Measurements from ENCODE around the gene LRP5.

The LRP5 gene

DNA sequence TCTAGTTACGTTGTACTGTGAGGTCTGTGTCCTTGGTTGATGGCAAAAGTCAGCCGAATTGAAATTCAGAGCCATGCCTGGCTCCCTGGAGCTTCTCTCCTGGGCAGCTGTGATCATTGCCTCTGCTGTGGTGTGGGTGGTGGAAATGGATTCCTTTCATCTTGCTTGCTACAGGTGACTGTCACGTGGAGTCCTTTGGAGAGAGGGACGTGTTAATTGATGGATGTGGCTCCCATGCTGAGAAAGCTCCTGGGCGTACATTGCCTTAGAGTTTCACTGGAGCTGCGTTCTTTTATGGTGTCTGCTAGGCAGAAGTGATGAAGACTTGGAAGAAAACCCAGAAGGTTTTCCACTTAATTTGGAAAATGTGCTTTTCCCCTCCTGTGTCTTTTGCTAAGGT is 106.3 kb downstream of the LRP5 start:
- DNase-seq (ENCODE audit: insufficient read length, low spot score): no peak
- no peak for FAIRE-seq

DNA sequence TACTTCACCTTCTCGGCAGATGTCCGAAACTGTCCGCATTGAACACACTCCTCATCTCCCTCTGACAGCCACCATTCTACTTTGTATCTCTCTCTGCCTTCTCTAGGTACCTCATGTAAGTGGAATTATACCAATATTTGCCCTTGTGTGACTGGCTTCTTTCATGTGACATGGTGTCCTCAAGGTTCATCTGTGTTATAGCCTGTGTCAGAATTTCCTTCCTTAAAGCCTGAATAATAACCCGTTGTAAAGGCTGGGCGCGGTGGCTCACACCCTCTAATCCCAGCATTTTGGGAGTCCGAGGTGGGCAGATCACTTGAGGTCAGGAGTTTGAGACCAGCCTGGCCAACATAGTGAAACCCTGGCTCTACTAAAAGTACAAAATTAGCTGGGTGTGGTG is 107.8 kb downstream of the LRP5 start:
- no peak for FAIRE-seq
- TF ChIP-seq, protein P1, sequence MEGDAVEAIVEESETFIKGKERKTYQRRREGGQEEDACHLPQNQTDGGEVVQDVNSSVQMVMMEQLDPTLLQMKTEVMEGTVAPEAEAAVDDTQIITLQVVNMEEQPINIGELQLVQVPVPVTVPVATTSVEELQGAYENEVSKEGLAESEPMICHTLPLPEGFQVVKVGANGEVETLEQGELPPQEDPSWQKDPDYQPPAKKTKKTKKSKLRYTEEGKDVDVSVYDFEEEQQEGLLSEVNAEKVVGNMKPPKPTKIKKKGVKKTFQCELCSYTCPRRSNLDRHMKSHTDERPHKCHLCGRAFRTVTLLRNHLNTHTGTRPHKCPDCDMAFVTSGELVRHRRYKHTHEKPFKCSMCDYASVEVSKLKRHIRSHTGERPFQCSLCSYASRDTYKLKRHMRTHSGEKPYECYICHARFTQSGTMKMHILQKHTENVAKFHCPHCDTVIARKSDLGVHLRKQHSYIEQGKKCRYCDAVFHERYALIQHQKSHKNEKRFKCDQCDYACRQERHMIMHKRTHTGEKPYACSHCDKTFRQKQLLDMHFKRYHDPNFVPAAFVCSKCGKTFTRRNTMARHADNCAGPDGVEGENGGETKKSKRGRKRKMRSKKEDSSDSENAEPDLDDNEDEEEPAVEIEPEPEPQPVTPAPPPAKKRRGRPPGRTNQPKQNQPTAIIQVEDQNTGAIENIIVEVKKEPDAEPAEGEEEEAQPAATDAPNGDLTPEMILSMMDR (IDR thresholded peaks at IDR 0.05; ENCODE audit: insufficient read depth, missing control alignments): no peak

More for the DNA sequence above, 106.3 kb downstream of the LRP5 start:
- TF ChIP-seq, protein P1 (IDR thresholded peaks at IDR 0.05; ENCODE audit: insufficient read depth, missing control alignments): no peak

DNA sequence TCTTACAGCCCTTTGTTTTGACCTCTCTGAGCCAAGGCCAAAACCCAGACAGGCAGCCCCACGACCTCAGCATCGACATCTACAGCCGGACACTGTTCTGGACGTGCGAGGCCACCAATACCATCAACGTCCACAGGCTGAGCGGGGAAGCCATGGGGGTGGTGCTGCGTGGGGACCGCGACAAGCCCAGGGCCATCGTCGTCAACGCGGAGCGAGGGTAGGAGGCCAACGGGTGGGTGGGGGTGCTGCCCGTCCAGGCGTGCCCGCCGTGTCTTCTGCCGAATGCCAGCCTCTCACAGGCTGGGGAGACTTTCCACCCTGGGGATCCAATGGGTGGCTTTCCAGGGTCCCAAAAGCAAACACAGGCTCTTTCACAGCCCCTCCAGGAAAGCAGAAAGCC is 111.1 kb downstream of the LRP5 start:
- FAIRE-seq: no peak
- TF ChIP-seq, protein P1 (IDR thresholded peaks at IDR 0.05; ENCODE audit: insufficient read depth, missing control alignments): no peak
- no peak for DNase-seq (ENCODE audit: insufficient read length, low spot score)

More for the DNA sequence above, 107.8 kb downstream of the LRP5 start:
- DNase-seq (ENCODE audit: insufficient read length, low spot score): no peak

DNA sequence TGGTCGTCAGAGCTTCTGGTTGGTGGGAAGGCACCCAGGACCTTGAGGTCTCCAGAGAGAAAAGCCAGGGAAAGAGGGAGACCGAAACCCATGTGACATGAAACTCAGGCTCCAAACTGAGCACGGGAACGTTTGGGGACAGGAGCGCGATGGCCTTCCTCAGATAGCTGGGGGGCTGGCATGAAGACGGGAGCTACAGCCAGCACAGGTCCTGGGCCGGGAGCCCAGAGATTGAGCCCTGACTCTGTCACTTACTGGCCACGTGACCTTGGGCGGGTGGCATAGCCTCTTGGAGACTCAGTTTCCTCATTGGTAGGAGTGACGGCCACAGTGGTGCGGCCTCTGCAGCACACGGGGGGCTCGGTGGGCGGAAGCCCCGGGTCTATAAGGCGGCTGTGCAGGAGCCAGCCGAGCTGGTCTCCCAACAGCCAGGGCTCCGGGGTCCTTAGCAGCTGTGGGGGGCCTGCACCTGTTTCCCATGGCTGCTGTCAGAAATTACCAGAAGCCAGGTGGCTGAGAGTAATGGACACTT is 111.8 kb downstream of the LRP5 start:
- TF ChIP-seq, protein P1 (IDR thresholded peaks at IDR 0.05; ENCODE audit: insufficient read depth, missing control alignments): no peak
- FAIRE-seq: no peak
- no peak for DNase-seq (ENCODE audit: insufficient read length, low spot score)

DNA sequence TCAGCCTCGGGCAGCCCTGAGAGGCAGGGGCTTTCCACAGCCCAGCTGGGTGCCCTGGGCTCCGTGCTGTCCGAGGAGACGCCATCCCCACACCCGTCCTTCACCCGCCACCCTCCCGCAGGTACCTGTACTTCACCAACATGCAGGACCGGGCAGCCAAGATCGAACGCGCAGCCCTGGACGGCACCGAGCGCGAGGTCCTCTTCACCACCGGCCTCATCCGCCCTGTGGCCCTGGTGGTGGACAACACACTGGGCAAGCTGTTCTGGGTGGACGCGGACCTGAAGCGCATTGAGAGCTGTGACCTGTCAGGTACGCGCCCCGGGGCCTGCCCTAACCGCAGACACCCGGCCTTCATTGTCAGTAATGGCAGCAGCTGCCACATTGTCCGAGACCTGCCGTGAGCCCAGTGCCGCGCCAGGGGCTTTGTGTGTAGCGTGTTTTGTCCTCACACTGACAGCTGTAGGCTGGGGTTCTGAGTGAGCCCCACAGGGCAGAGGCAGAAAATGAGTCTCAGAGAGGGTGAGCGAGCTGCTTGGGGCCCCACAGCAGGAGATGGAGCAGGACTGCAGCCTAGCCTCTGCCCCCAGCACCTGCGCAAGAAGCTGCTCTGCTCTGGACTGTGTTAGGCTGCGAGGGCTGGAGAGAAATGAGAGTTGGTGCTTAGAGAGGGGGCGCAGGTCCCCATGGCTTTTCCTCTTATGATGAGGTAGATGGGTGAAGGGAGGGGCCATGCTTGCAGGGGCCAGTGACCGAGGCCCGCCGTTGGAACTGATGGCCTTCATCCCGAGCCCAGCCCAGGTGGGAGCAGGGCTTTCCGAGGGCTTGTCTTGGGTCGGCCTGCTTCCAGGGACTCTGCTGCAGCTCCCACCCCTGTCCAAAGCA is 112.8 kb downstream of the LRP5 start:
- FAIRE-seq (no peak), DNase-seq (ENCODE audit: insufficient read length, low spot score) (no peak)
- TF ChIP-seq, protein P1 (IDR thresholded peaks at IDR 0.05; ENCODE audit: insufficient read depth, missing control alignments): no peak

DNA sequence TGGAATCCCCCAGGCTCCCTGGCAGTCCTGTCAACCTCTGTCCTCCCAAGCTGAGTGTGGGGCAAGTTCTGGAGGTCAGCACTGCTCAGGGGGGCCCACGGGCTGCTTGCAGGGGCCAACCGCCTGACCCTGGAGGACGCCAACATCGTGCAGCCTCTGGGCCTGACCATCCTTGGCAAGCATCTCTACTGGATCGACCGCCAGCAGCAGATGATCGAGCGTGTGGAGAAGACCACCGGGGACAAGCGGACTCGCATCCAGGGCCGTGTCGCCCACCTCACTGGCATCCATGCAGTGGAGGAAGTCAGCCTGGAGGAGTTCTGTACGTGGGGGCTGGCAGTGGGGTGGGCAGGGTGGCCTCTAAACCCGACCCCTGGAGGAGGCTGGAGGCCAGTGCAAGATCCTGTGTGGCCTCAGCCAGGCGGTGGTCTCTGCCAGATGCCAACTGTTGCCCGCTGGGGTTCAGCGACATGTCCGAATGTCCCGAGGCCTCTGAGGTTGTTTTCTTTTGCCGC is 113.5 kb downstream of the LRP5 start:
- DNase-seq (ENCODE audit: insufficient read length, low spot score) (no peak), FAIRE-seq (no peak)
- TF ChIP-seq, protein P1 (IDR thresholded peaks at IDR 0.05; ENCODE audit: insufficient read depth, missing control alignments): no peak

DNA sequence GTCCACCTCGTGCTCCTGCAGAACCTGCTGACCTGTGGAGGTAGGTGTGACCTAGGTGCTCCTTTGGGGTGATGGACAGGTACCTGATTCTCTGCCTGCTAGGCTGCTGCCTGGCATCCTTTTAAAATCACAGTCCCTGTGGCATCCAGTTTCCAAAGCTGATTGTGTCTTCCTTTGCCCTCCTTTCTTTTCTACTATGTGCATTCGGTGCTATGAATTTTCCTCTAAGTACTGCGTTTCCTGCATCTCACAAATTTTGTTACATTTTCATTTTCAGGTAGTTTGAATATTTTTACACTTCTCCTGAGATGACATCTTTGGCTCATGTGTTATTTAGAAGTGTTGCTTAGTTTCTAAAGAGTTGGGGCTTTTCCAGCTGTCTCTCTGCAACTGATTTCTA is 117.3 kb downstream of the LRP5 start:
- DNase-seq (ENCODE audit: insufficient read length, low spot score) (no peak), FAIRE-seq (no peak)
- TF ChIP-seq, protein P1 (IDR thresholded peaks at IDR 0.05; ENCODE audit: insufficient read depth, missing control alignments): no peak

Data from D721Med (cell line).